GM20000 (cell line): Measurements from ENCODE around the gene PTPRG.
"Not testable (repeated sequence)": the region's sequence is repeated elsewhere in the genome, so short reads cannot be mapped to it uniquely, and the experiment has no call there.

ENCODE experiments used
- DNase-seq: peaks from one replicate; pipeline ENCODE4 v3.0.0; 2012; ENCODE audit warnings: low spot score
- TF ChIP-seq, protein P1 (sequence below): IDR thresholded peaks from 2 replicates; pipeline ENCODE4 v1.5.1; 2012; ENCODE audit warnings: mild to moderate bottlenecking, control low read depth; ENCODE audit errors: extremely low read depth, missing control alignments

PTPRG gene

DNA sequence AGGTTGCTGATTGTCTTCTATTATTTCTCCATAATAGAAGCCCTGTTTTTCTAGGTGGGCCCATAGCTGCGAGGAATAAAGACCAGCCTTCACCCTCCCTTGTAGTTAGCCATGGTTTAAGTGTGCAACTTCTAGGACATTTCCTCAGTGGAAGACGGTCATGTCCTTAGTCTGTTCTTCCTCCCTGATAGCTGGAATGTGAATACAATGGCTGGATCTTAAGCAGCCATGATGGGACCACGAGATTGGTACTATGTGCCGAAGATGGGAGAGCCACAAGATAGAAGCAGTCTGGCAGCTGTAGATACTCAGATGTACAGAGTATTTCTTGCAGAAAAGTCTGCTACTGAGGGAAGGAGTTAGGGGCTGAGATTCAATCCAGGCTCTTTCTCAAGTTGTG lies 152.9 kb downstream of the PTPRG start:
- TF ChIP-seq, protein P1, sequence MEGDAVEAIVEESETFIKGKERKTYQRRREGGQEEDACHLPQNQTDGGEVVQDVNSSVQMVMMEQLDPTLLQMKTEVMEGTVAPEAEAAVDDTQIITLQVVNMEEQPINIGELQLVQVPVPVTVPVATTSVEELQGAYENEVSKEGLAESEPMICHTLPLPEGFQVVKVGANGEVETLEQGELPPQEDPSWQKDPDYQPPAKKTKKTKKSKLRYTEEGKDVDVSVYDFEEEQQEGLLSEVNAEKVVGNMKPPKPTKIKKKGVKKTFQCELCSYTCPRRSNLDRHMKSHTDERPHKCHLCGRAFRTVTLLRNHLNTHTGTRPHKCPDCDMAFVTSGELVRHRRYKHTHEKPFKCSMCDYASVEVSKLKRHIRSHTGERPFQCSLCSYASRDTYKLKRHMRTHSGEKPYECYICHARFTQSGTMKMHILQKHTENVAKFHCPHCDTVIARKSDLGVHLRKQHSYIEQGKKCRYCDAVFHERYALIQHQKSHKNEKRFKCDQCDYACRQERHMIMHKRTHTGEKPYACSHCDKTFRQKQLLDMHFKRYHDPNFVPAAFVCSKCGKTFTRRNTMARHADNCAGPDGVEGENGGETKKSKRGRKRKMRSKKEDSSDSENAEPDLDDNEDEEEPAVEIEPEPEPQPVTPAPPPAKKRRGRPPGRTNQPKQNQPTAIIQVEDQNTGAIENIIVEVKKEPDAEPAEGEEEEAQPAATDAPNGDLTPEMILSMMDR, result no peak
- DNase-seq, result no peak

DNA sequence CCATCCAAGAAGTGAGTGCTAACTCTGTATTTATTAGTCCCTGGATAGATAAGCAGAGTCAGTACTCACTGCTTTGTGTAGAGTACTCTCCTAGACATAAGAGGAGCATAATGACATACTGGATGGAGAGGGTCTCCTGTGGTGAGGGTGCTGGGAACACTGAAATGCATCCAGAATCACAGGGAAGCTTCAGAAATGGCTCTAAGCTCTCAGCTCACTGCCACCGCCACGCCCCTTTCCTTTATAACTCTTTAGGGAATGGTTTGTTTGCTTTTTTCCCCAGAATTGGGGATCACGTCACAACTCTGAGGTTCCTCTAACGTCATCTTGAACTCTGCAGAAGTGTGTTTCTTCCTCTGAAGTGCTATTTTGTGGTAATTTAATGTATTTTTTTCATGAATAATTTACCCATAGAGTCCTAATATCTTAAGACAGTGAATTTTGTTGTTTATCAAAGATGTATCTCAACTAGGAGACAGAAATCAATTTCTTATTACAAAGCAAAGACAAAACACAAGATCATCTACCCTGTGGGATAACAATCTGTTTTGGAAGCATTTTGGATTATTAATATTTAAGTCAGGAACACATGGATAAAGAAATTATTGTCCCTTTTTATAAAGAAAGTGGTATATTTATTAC lies 154.6 kb downstream of the PTPRG start:
- DNase-seq, result no peak
- TF ChIP-seq, protein P1, result no peak

DNA sequence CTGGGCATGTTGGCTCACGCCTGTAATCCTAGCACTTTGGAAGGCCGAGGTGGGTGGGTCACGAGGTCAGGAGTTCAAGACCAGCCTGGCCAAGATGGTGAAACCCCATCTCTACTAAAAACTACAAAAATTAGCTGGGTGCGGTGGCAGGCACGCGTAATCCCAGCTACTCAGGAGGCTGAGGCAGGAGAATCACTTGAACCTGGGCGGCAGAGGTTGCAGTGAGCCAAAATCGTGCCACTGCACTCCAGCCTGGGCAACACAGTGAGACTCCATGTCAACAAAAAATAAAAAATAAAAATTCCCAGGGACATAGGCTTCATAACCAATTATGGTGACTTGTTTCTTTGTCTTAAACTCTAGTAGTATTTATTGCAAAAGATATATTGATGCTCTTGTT lies 155.3 kb downstream of the PTPRG start:
- not testable (repeated sequence) for DNase-seq

DNA sequence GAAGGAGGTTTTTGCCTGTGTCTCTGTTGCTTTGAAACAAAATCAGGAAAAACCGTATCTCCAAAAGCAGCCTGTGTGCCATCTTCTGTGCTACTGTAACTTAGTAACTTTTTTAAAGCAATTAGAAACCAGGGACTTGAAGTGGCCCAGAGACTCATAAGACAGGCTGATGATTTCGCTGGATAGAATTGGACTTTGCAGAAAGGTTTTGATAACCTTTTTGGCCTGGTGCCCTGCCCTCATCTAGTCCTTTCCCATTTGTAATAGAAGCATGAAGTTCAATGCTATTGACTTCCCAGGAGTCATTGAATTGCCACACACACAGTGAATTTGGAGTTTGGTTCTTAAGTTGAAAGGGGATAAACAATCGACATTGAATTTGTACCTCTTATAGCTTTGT lies 157.2 kb downstream of the PTPRG start:
- no peak for DNase-seq
- TF ChIP-seq, protein P1, result no peak

DNA sequence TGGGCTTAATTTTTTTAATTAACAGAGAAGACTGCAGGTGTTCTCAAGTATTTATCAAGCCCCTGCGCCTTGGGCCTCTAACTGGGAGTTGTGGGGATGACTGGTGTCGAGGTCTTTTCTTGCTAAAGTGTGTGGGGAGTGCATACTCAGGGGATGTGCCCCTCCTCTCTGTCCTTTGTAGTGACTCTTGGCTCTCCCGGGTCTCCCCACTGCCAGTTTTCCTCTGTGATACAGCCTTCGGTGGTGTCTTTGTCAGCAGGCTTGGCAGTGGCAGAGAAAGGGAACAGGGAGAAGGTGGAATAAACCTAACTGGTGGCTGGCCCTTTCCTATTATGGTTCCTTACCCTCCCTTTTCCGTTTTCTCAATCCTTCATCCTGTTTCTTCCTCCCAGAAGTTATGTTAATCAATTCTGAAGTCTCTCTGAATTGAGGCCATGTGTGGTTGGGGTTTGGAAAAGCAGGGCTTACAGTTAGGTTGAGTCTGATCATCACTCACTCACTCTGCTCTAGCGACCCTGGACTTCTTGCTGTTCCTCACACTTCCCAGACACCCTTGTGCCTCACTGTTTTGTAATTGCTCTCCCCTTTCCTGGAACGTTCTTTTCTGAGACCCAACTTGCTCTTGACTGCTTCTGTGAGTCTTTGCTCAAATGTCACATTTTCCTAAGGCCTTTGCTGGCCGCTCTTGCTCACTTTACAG lies 158.1 kb downstream of the PTPRG start:
- TF ChIP-seq, protein P1, result no peak
- no peak for DNase-seq

DNA sequence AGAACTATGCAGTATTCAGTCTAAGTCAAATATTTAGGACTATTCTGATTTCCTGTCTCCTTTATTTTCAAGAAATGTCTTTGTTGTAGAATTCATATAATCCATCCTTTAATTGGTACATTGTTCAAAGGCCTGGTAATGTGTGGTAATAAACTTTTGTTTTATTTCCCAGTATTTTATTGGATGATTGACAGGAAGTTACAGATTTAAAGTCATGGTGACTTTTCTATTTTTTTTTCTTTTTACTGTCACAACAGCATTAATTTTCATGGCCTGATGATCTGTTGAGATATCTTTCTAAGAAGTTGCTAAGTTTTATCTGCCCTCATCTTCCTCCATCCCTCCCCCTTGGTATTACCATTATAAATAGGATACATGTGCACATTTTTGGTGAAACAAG lies 161.7 kb downstream of the PTPRG start:
- DNase-seq, result no peak
- TF ChIP-seq, protein P1, result no peak

DNA sequence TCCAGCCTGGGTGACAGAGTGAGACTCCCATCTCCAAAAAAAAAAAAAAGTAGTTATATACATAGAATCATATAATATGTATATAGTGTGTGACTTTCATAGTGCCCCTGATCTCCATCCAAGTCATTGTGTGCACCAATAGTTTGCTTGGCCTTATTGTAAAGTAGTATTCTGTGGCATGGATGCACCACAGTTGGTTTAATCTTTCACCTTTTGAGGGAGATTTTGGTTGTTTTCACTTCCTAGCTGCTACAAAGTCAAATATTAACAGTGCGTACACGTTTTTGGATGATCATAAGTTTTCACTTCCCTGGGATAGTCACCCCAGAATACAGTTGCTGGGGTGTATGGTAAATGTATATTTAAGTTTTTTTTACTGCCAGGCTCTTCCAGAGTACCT lies 162.8 kb downstream of the PTPRG start:
- TF ChIP-seq, protein P1, result no peak
- peak; percentile 5 for DNase-seq

DNA sequence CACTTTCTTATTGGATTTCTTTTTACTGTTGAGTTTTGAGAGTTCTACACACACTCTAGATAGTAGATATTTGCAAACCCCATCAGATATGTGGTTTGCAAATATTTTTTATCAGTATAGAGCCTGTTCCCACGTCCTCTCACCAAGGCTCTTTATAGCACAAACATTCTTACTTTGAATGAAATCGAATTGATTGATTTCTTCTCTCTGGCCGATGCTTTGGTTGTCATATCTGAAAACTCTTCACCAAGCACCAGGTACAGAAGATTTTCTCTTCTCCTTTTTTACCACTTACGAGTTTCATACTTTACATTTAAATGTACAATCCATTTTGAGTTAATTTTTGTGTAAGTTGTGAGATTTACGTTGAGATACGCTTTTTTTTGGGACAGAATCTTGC lies 163.4 kb downstream of the PTPRG start:
- TF ChIP-seq, protein P1, result no peak
- no peak for DNase-seq
